GM21390 (cell line): Measurements from ENCODE around the gene ADAMTS12.

Source experiments
- ATAC-seq: cut with Tn5 transposase; IDR thresholded peaks from one replicate; pipeline ENCODE4 v1.9.1; 2021; ENCODE audit not compliant: unreplicated experiment

Gene ADAMTS12

GRCh38 chr5:33769196-33769595 is 122.6 kb downstream of the ADAMTS12 start:
- no peak for ATAC-seq

GRCh38 chr5:33766023-33766422 is 125.8 kb downstream of the ADAMTS12 start:
- no peak for ATAC-seq

GRCh38 chr5:33764786-33765185 is 127.0 kb downstream of the ADAMTS12 start:
- no peak for ATAC-seq

GRCh38 chr5:33763435-33763834 is 128.4 kb downstream of the ADAMTS12 start:
- no peak for ATAC-seq

DNA sequence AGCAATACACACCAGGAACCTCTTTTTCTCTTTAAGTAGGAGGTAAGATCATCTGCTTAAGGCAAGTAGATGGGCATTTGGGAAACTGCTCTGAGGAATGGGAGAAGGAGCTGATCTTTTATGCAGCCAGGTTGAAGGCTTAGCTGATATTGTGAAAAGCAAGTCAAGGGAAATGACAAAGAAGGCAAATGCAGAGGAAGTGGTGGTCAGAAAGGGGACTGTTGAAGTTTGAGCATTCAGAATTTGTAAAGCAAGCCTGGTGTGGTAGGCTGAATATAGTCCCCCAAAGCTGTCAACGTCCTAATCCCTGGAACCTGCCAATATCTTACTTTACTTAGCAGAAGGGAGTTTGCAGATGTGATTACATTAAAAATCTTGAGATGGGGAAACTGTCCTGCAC is 128.9 kb downstream of the ADAMTS12 start:
- ATAC-seq: no peak

- ATAC-seq: no peak
Observed at GRCh38 chr5:33761139-33761538, 130.7 kb downstream of the ADAMTS12 start.

- ATAC-seq: no peak
Observed at GRCh38 chr5:33758737-33759136, 133.1 kb downstream of the ADAMTS12 start.

DNA sequence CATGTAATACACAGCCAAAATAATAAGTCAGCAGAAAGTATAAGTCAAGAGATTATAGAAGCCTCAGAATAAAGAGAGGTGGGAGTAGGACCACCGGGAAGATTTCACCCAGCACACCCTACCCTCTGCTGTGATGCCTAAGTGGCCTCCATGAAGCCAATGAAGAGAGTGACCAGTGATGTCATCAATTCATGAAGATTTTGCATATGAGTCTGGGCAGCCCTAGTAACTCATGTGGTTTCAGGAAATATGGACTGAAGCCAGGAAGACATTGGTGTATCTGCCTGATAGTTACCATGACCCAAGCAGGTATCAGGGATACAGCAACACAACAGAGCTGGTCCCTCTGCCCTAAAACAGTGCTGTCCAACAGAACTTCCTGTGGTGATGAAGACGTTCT is 135.3 kb downstream of the ADAMTS12 start:
- no peak for ATAC-seq

DNA sequence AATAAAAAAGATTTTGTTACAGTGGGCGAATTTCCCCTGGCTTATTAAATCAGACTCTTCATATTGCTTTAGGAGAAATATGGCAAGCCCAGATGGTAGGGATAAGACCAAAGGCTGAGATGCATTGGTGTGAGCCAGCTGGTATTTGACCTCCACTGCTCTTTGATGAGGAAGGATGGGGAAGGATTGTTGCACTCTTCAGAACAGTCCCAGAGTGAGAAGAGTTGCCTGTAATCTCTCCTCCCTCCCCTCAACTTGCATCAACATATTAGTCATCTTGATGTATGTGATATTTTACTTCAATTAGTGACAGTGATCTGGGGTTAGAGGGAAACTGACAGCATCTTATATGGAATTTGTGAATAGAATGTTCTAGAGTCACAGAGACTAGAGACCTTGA is 136.6 kb downstream of the ADAMTS12 start:
- no peak for ATAC-seq

GRCh38 chr5:33753704-33754103 is 138.1 kb downstream of the ADAMTS12 start:
- no peak for ATAC-seq

GRCh38 chr5:33748754-33749153 is 143.0 kb downstream of the ADAMTS12 start:
- ATAC-seq: no peak

- no peak for ATAC-seq
Observed at GRCh38 chr5:33745101-33745770, 146.6 kb downstream of the ADAMTS12 start.

- no peak for ATAC-seq
Observed at GRCh38 chr5:33743099-33743498, 148.7 kb downstream of the ADAMTS12 start.

GRCh38 chr5:33742181-33742580 is 149.6 kb downstream of the ADAMTS12 start:
- no peak for ATAC-seq

GRCh38 chr5:33738967-33739366 is 152.8 kb downstream of the ADAMTS12 start:
- no peak for ATAC-seq

DNA sequence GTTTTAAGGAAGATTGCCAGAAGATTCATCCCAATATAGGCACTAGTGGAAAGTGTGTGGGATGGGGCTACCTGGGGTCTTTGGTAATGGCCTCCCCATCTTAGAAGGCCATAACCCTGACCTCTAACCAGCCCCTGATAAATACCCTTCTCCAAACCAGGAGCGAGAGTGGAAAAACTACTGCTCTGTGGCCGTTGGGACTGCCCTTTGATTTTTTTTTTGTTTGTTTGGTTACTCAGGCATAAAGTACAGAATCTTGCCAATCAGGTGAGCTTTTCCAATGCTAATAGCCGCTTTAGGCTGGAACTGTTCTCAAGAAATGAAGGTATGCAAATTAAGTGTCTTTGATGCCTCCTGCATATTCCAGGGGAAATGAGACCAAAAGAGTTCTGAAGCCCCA is 153.7 kb downstream of the ADAMTS12 start:
- ATAC-seq: no peak

DNA sequence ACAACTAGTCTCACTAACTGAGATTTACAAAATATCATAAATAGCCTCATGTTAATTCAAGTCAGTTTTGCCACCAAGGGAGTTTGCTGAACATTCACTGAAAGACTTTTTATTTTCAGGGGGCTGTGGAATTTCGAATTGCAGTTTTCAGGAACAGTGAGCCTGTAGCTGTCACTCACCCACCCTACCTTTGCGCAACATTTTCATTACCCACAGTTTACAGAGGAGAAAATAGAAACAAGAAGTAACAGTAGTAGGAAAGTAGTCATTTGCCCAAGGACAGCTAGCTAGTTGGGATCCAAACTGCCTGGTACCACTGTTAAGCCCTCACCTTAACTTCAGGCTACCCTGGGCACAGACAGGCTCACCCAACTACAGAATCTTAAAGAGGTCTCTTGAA is 154.1 kb downstream of the ADAMTS12 start:
- ATAC-seq: no peak

DNA sequence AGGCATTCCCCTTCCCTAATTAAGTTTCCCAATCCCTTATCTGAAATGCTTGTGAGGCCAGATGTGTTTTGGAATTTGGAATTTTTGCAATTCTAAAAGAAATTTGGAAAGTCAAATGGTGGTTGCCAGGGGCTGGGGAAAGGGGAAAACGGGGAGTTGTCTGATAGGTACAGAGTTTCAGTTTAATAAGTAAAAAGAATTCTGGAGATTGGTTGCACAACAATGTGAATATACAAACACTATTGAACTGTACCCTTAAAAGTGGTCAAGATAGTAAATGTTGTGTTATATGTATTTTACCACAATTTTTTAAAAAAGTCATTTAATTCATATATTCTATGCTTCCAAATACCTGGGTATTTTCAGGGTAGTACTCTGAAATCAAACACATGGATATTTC is 154.5 kb downstream of the ADAMTS12 start:
- no peak for ATAC-seq

DNA sequence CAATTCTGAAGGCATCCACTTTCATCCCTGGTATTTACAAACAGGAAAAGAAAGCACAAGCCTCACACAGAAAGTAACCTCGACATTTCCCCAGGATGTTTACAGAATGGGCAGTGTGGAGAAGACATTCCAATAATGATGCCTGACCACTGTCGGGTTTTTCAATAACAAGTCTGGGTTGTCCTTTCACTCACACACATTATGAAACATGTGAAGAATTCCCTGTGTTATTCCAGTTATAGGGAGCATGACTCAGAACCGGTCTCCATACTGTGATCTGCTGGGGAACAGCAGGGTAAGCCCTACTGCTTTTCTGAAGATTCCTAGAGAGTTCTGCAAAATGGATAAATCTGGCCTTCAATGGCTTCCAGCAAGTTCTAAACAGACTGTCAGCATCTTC is 155.3 kb downstream of the ADAMTS12 start:
- no peak for ATAC-seq

GRCh38 chr5:33735072-33735471 is 156.7 kb downstream of the ADAMTS12 start:
- no peak for ATAC-seq

DNA sequence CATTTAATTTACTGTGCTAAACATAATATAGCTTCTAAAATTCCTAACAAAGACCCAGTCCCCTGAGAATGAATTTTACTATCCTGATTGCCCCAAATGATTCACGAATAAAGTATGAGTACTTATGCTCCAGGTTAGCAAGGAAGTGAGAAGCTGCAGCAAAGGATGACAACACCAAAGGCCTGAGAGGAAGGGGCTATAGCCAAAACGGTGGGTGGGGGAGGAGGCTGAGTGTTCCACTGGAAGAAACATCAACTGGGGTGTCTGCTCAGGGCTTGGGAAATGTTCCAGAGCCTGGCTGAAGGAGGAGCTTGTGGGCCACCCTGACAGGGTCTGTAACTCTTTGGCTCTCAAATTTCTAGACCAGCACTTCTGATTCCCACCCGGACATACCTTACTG is 157.3 kb downstream of the ADAMTS12 start:
- ATAC-seq: no peak

DNA sequence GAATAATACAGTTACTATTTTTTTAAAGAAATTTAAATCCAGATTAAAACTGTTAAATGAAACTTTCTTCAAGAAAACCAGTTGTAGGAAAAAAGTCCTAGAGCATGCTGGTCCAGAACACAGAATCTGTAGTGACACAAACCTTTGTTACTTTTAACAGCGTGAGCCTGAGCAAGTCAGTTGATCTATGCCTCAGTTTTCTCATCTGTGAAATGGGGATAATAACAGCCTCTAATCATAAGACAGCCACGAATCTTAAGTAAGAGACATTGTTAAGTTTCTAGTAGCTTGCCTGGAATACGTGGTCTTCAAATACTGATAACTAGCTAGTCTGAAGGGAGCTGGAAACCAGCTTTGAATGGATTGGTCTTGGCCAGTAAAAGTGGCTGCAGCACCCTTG is 158.6 kb downstream of the ADAMTS12 start:
- ATAC-seq: no peak

DNA sequence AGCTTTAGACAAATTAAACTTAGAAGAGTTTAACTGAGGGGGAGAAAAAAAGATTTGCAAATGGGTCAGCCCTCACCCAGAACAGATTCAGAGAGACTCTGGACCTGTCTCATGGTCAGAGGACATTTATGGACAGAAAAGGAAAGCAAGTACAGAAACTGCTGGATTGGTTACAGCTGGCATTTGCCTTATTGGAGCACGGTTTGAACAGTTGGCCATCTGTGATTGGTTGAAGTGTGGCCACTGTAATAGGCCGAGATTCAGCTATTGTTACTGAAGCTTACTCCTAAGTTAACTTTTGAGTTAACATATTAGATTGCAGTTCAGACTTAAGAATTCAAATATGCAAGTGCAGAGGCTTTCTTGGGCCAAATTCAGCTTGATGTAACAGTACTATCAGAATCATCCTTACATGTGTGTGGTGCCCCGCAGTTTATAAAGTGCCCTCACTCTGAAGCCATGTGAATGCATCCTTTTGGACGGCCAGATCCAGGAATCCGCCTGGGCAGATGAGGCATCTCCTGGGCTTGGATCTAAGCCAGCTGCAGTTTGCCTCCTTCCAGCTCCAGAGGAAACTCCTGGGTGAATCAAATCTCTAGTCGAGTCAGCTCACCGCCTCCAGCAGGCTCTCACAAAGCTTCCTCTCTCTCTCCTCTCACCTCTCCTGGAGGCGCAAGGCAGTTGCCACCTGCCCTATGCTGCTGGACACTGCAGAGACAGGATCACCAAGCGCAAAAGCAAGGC is 165.2 kb downstream of the ADAMTS12 start:
- ATAC-seq: no peak
